Measurements from ENCODE around the gene MMP25. TPM values are rescaled to one million over a fixed set of nuclear protein-coding genes. Genes with fewer than 3 reads are reported as not detected.

MMP25 gene
- polyA plus RNA-seq, 1 of the 3 experiments (the other 2 are of a cell fraction) = 0.03 TPM

- Histone ChIP-seq H3K36me3 (replicated peaks in 1 of 2; ENCODE audit: control insufficient read depth in 1 of 2, insufficient read depth in 2 of 2, low read length in 1 of 2) (no peaks in the 10 kb centered on the region), H3K9me2 (no peaks in the 10 kb centered on the region), H3K4me3 (ENCODE audit: low read depth in 2 of 2, low read length in 1 of 2) (peak overlapping the region in 1 of 2 experiments; percentile 50; a peak in 1 of 4 replicates), H3K4me2 (peak overlapping the region; percentile 46; the same call in 1 of the 2 replicates), H3K9ac (peak overlapping the region; percentile 59), H3K79me2 (ENCODE audit: insufficient read depth) (no peaks in the 10 kb centered on the region), H3K27me3 (ENCODE audit: insufficient read depth) (no peaks in the 10 kb centered on the region), H2AFZ (ENCODE audit: low read depth) (peak overlapping the region; percentile 80), H3K4me1 (ENCODE audit: control insufficient read depth in 1 of 2, insufficient read depth in 2 of 2, low read depth in 1 of 2, low read length in 1 of 2) (no peaks in the 10 kb centered on the region; a peak in 1 of 4 replicates), H4K20me1 (ENCODE audit: insufficient read depth) (no peaks in the 10 kb centered on the region), H3F3A (replicated peaks; ENCODE audit: insufficient read depth) (no peaks in the 10 kb centered on the region), H3K9me3 (no peaks in the 10 kb centered on the region), H3K27ac (ENCODE audit: low read depth in 2 of 2, low read length in 1 of 2) (no peak overlapping the region)
- TF ChIP-seq JUND (IDR thresholded peaks at IDR 0.05) = no peak
- TF ChIP-seq TAF1 (IDR thresholded peaks at IDR 0.05; ENCODE audit: borderline replicate concordance, low read depth, low read length) = no peak
- no peak for TF ChIP-seq CTCF (IDR thresholded peaks at IDR 0.05)
- TF ChIP-seq RXRA (IDR thresholded peaks at IDR 0.05; ENCODE audit: borderline replicate concordance, low read depth) = no peak
- no peak for TF ChIP-seq EP300 (IDR thresholded peaks at IDR 0.05; ENCODE audit: borderline replicate concordance in 1 of 2, low read depth in 1 of 2, low read length in 1 of 2)
- no peak for TF ChIP-seq MXI1 (IDR thresholded peaks at IDR 0.05; ENCODE audit: low read depth, low read length)
- no peak for TF ChIP-seq FOXJ3 (CRISPR knock-in tag; IDR thresholded peaks at IDR 0.05)
- no peak for TF ChIP-seq EZH2phosphoT487 (IDR thresholded peaks at IDR 0.05; ENCODE audit: borderline replicate concordance, low read depth)
- no peak for TF ChIP-seq TEAD4 (IDR thresholded peaks at IDR 0.05; ENCODE audit: borderline replicate concordance, insufficient read depth)
- no peak for TF ChIP-seq NFIC (IDR thresholded peaks at IDR 0.05; ENCODE audit: borderline replicate concordance)
- no peak for TF ChIP-seq RFX5 (IDR thresholded peaks at IDR 0.05; ENCODE audit: low read length)
- TF ChIP-seq REST (IDR thresholded peaks at IDR 0.05; ENCODE audit: low read depth, low read length) = no peak
- no peak for DNase-seq
- 93% methylated on average over 10 of the region's 26 CpGs for WGBS (ENCODE audit: low lambda C conversion rate)
- ChIA-PET CTCF (interaction anchor here (1.0 to 3.9 kb wide), 4 partner anchors 14 to 37 kb away, joined by 3 to 26 read pairs (median 4); no protein-coding TSS in a partner anchor), POLR2A (no interaction called here)
Observed at GRCh38 chr16:3065742-3066439, 19.5 kb downstream of the MMP25 start.

Measured in SK-N-SH (cell line).